SJSA1 (cell line): ENCODE results near the gene GXYLT2. TPM values are rescaled to one million over a fixed set of nuclear protein-coding genes. Genes with fewer than 3 reads are reported as not detected.
"Not testable (repeated sequence)": the region's sequence is repeated elsewhere in the genome, so short reads cannot be mapped to it uniquely, and the experiment has no call there.

Experiments used
- DNase-seq, 2 experiments: peaks; one replicate each; pipeline ENCODE4 v3.0.0-alpha.2; 2015 to 2020; ENCODE audit warnings: low spot score in 2 of 2, low read depth in 1 of 2
- H3K27ac ChIP-seq: fragments of 250-450 bp; sonication (Bioruptor Pico); 2 replicates; pipeline ENCODE4 v1.5.1; 2020; ENCODE audit warnings: mild to moderate bottlenecking, moderate library complexity
- H3K27me3 ChIP-seq: fragments of 250-450 bp; sonication (Bioruptor Pico); replicated peaks from 2 replicates; pipeline ENCODE4 v1.5.1; 2020; ENCODE audit warnings: mild to moderate bottlenecking, moderate library complexity
- H3K36me3 ChIP-seq: fragments of 250-450 bp; sonication (Bioruptor Pico); 2 replicates; pipeline ENCODE4 v1.5.1; 2020; ENCODE audit warnings: mild to moderate bottlenecking
- H3K4me1 ChIP-seq: fragments of 250-450 bp; sonication (Bioruptor Pico); replicated peaks from 2 replicates; pipeline ENCODE4 v1.6.1; 2021; ENCODE audit warnings: mild to moderate bottlenecking
- H3K4me3 ChIP-seq: fragments of 250-450 bp; sonication (Bioruptor Pico); 2 replicates; pipeline ENCODE4 v1.5.1; 2020; ENCODE audit warnings: mild to moderate bottlenecking
- H3K9me3 ChIP-seq: fragments of 250-450 bp; sonication (Bioruptor Pico); replicated peaks from 2 replicates; pipeline ENCODE4 v1.5.1; 2020; ENCODE audit warnings: mild to moderate bottlenecking
- total RNA-seq: library from RNA; depleted of rRNA; stranded (reverse); fragments of >200 nt; shearing (Covaris generic); gene quantifications from 2 replicates; pipeline ENCODE4 v1.2.3, GENCODE V29; 2014

The GXYLT2 gene
- total RNA-seq, 1 experiment from 2014 or later = 13.3 TPM

DNA sequence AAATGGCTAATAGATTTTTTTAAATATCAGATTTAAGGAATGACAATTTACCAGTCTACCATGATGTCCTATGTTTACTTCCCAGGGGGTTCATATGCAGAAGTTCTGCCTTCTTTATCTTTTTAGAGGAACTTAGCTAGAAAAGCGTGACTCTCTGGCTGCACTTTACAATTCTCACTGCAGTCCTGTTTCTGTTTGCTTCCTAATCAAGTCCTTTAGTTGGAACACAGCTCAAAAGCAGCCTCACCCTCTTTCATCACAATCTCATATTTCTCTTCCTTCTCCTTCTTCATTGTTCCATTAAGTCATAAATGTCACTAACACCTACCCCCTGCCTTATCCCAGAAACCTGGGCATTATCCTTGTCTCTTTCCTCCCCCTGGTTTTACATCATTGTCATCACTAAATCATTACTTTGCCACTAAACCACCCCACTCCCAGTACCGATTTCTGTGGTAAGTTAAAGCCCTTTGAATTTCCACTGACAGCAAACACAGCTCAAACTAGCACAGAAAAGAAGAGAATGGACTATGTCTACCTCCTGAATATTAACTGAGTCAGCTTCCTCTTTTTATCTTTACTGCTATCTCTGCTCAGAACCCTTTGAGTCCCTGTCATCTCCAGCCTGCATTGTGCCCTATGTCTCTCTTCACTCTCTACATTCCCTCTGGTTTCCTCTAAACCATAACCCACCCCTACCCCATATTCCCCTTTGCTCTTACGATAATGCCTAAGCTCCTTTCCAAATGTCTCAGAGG is 94.9 kb downstream of the GXYLT2 start:
- no peak for DNase-seq
- H3K4me1 ChIP-seq = no peaks in the 10 kb centered on the region
- H3K4me3 ChIP-seq = no peak overlapping the region
- no peaks in the 10 kb centered on the region for H3K9me3 ChIP-seq
- no peak overlapping the region for H3K27ac ChIP-seq
- H3K27me3 ChIP-seq = no peaks in the 10 kb centered on the region
- no peaks in the 10 kb centered on the region for H3K36me3 ChIP-seq

DNA sequence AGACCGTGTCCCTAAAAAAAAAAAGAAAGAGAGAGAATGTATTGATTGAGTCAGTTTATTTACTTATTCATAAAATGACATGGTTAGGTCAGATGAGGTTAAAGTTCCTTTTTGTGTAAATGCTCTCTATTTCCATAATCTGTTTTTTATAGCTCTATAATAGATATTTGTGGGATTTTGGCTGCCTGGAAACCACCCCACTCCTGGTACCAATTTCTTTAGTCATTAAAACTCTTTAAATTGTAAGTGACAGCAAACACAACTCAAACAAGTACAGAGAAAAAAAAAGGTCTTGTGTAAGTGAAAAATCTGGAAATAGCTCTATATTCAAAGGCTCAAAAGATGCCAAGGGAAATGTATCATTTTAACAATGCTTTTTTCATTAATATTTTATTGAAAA is 97.7 kb downstream of the GXYLT2 start:
- no peaks in the 10 kb centered on the region for H3K36me3 ChIP-seq
- no peak overlapping the region for H3K27ac ChIP-seq
- no peaks in the 10 kb centered on the region for H3K9me3 ChIP-seq
- no peak overlapping the region for H3K4me3 ChIP-seq
- no peak for DNase-seq
- H3K4me1 ChIP-seq = no peaks in the 10 kb centered on the region
- H3K27me3 ChIP-seq = no peaks in the 10 kb centered on the region

DNA sequence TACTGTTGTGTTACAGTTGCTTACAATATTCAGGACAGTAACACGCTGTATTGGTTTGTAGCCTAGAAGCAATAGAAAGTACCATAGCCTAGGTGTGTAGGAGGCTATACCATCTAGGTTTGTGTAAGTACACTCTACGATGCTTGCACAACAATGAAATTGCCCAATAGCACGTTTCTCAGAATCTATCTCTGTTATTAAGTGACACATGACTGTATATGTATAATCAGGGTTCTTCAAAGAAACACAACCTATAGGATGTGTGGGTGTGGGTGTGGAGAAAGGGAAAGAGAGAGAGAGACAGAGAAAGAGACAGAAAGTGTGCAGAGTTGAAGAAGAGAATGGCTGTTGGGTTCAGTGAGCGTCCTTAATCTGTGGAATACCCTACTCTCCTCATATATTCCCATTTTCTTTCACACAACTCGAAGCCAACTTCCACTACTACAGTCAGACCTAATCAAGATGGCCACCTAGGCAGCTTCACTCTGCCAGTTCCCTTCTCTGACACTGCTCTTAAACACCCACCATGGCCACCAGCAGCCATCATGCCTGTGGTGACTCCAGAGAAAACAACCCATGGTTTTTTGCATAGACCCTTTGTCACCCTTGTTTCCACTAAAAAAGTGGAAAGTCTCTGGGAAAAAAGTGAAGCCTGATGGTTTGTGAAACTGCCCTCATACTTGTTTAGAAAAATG is 103.0 kb downstream of the GXYLT2 start:
- no peak overlapping the region for H3K4me3 ChIP-seq
- H3K36me3 ChIP-seq = no peaks in the 10 kb centered on the region
- no peak overlapping the region for H3K27ac ChIP-seq
- H3K27me3 ChIP-seq = no peaks in the 10 kb centered on the region
- no peak for DNase-seq
- no peaks in the 10 kb centered on the region; the same call in 1 of the 2 replicates for H3K4me1 ChIP-seq
- no peaks in the 10 kb centered on the region for H3K9me3 ChIP-seq

DNA sequence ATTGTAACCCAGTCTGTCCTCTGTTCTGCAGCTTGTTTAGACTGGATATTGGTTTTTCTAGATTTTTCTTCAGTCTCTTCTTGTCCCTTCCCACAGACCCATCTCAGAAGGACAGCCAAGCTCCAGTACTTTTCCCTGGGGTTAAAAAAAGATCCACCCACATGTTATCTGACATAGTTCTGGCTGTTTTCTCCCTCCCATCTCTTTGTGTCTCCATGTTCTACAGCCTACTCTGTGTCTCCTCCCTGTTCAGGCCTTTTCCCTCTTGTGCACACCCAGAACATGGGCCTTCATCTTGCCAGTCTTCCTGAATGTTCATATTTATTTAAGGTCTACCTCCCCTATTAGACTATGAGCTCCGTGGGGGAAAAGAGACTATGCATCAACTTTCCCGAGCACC is 103.7 kb downstream of the GXYLT2 start:
- no peak overlapping the region for H3K27ac ChIP-seq
- no peaks in the 10 kb centered on the region for H3K27me3 ChIP-seq
- H3K36me3 ChIP-seq = no peaks in the 10 kb centered on the region
- no peak overlapping the region for H3K4me3 ChIP-seq
- peaks cover 7% of the 10 kb centered on the region for H3K4me1 ChIP-seq
- no peaks in the 10 kb centered on the region for H3K9me3 ChIP-seq
- DNase-seq = no peak

DNA sequence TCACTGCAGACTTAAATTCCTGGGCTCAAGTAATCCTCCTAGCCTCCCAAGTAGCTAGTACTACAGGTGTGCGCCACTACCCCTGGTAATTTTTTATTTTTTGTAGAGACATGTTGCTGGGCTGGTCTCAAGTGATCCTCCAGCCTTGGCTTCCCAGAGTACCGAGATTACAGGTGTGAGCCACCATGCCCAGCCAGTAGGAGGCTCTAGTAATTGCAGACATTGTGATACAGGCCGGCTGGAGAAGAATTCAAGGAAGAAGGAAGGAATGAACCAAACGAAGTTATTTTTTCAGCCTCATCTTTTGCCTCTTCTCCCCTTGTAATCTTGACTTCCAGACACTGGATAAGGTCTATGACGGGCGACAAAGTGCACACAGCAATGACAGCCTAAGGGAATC is 105.5 kb downstream of the GXYLT2 start:
- H3K27ac ChIP-seq = no peak overlapping the region
- H3K9me3 ChIP-seq = no peaks in the 10 kb centered on the region
- no peak overlapping the region for H3K4me3 ChIP-seq

DNA sequence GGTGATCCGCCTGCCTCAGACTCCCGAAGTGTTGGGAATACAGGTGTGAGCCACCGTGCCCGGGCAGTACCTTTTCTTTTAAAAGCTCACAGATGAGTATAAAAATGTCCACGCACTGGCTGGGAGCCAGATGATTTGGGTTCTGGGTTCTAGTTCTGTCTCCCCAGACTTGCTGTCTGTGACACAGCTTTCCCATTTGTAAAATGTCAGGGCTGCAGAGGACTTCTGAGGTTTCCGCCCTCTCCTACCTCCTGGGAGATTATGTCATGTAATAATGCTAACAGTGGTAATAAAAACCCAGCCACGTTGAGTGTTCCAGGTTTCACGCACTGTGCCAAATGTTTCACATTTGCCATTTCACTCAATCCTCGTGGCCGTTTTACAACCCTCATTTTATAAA is 107.5 kb downstream of the GXYLT2 start:
- no peak overlapping the region for H3K27ac ChIP-seq
- peaks cover 25% of the 10 kb centered on the region for H3K36me3 ChIP-seq
- no peak for DNase-seq
- no peaks in the 10 kb centered on the region for H3K27me3 ChIP-seq
- no peak overlapping the region for H3K4me3 ChIP-seq
- H3K4me1 ChIP-seq = peaks cover 27% of the 10 kb centered on the region
- no peaks in the 10 kb centered on the region for H3K9me3 ChIP-seq

More for the DNA sequence above, 105.5 kb downstream of the GXYLT2 start:
- Histone ChIP-seq H3K4me1 (peaks cover 10% of the 10 kb centered on the region), H3K36me3 (peaks cover 6% of the 10 kb centered on the region), H3K27me3 (no peaks in the 10 kb centered on the region)
- no peak for DNase-seq

DNA sequence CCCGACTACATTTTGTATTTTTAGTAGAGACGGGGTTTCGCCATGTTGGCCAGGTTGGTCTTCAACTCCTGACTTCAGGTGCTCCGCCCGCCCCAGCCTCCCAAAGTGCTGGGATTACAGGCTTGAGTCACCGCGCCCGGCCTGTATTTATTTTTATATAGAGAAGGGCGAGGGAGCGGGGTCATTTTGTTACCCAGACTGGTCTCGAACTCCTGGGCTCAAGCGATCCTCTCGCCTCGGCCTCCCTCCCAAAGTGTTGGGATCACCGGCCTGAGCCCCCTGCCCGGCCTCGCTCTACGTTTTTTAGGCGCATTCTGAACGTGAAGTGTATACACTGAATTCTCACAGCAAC is 108.3 kb downstream of the GXYLT2 start:
- no peaks in the 10 kb centered on the region for H3K9me3 ChIP-seq
- H3K4me1 ChIP-seq = peaks cover 27% of the 10 kb centered on the region
- H3K36me3 ChIP-seq = peaks cover 33% of the 10 kb centered on the region
- H3K27me3 ChIP-seq = no peaks in the 10 kb centered on the region
- peak overlapping the region; percentile 86 for H3K4me3 ChIP-seq
- H3K27ac ChIP-seq = peak overlapping the region; percentile 93
- no peak for DNase-seq

DNA sequence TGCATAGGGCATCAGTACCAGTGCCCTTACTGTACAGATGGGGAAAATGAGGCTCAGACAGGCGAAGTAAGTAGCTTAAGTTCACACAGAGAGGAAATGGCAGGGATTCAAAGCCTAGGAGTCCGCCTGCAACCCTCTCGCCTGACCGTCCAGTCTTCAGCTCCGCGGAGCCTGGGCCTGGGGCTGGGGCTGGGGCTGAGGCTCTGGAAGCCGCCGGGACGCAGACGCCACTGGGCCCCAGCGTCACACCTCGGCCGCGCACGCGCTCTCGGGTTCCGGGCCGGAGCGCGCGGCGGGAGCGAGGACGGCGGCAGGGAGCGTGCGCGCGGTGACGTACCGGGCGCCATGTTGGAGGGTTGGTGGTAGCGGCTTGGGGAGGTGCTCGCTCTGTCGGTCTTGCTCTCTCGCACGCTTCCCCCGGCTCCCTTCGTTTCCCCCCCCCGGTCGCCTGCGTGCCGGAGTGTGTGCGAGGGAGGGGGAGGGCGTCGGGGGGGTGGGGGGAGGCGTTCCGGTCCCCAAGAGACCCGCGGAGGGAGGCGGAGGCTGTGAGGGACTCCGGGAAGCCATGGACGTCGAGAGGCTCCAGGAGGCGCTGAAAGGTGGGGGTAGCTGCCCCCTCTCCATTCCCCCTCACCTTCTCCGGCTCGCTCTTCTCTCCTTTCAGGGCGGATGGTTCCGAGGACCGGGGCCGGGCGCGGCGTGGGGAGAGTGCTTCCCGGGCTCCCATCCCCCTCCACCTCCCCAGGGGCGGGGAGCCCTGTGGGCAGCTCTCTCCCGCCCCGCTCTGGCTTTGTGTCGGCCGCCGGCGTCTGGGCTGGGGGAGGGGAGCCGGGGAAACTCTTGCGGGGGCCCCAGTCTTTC is 108.9 kb downstream of the GXYLT2 start, which contains the start of gene PPP4R2:
PPP4R2 (plus strand) TSS at position 339 of the 861 bp plus-strand sequence; CDS start at position 566, 227 bp downstream.
- DNase-seq = peak; percentile 88 to 89
- Histone ChIP-seq H3K9me3 (no peaks in the 10 kb centered on the region), H3K27ac (peak within 1 kb of the TSS; percentile 93), H3K4me3 (peak within 1 kb of the TSS; percentile 86), H3K27me3 (no peaks in the 10 kb centered on the region), H3K4me1 (peaks cover 27% of the 10 kb centered on the region), H3K36me3 (peaks cover 39% of the 10 kb centered on the region)

DNA sequence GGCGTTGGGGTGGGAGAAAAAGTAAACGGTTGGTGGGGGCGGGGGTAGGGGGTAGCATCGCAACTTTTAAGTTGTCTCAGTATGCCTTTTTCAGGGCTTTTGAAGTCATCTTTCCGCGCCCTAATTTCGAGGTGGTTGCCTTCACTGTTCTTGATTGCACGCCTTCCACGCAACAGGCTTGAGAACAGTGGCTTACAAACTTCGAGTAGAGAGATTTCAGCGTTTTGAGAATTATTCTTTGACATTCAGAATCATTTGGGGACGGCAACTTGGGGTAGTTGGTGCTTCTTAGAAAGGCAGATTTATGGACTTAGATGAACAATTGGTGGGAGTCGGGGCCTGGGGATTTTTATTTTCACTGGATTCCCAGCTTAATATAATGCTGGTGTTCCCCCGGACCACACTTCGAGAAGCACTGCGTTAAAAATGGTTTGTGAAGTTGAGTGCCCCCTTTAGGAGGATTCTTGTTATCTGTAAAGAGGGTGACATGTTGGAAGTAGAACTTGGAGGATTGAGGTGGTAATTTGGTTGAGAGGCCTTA is 109.6 kb downstream of the GXYLT2 start:
- peak in 1 of 2 experiments; percentile 68 for DNase-seq

DNA sequence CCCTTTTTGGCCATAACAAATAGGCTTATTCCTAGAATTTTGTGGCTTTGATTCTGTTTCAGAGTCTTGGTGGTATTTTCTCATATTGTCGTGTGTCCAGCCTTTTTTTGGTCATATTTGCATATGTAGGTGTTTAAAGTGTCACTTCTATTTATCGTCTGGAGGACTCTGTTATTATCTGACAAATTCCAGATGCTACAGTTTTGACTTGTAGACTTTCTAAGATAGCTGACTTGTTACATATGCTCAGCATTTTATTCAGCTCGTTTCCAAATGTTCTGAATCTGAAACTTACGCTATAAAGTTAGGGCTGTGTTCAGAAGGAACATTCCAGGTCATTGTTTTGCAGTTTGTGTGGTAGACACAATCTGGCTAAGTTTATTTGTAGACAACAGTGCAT is 110.6 kb downstream of the GXYLT2 start:
- peaks cover 27% of the 10 kb centered on the region for H3K4me1 ChIP-seq
- DNase-seq = peak in 1 of 2 experiments; percentile 8
- H3K4me3 ChIP-seq = peak overlapping the region; percentile 86
- H3K27me3 ChIP-seq = no peaks in the 10 kb centered on the region
- H3K27ac ChIP-seq = peak overlapping the region; percentile 12; the same call in 1 of the 2 replicates
- peaks cover 51% of the 10 kb centered on the region for H3K36me3 ChIP-seq
- H3K9me3 ChIP-seq = no peaks in the 10 kb centered on the region

More for the DNA sequence above, 109.6 kb downstream of the GXYLT2 start:
- peak overlapping the region; percentile 86 for H3K4me3 ChIP-seq
- peaks cover 27% of the 10 kb centered on the region for H3K4me1 ChIP-seq
- no peaks in the 10 kb centered on the region for H3K9me3 ChIP-seq
- no peaks in the 10 kb centered on the region for H3K27me3 ChIP-seq
- H3K27ac ChIP-seq = peak overlapping the region; percentile 93
- H3K36me3 ChIP-seq = peaks cover 45% of the 10 kb centered on the region

DNA sequence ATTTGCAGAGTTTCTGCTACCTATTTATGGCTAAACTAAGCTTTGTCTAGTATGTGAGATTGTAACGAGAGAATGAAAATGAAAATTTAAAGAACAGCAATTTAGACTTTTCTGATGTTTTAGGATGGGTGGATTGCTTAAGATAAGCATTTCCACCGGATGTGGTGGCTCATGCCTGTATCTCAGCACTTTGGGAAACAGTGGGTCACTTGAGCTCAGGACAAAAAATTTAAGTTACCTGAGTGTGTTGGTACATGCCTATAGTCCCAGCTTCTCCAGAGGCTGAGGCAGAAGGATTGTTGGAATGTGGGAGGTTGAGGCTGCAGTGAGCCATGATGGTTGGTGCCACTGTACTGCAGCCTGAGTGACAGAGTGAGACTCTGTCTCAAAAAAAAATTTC is 112.1 kb downstream of the GXYLT2 start:
- no peak for DNase-seq
- Histone ChIP-seq H3K9me3 (no peaks in the 10 kb centered on the region), H3K27ac (no peak overlapping the region)

DNA sequence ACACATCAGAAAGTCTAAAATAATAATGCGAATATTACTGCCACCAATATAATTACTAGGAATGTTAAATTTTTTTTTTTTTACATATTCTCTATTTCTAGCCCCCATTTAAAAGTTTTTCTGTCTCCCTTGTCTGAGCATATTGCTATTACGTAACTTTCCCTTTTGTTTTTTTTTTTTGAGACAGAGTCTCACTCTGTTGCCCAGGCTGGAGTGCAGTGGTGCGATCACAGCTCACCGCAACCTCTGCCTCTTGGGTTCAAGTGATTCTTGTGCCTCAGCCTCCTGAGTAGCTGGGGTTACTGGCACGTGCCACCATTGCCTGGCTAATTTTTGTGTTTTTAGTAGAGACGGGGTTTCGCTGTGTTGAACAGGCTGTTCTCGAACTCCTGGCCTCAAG is 115.2 kb downstream of the GXYLT2 start:
- not testable (repeated sequence) for DNase-seq, H3K4me3 ChIP-seq, H3K27ac ChIP-seq, H3K9me3 ChIP-seq, H3K27me3 ChIP-seq
- H3K36me3 ChIP-seq = peaks cover 66% of the 10 kb centered on the region
- peaks cover 20% of the 10 kb centered on the region for H3K4me1 ChIP-seq

More for the DNA sequence above, 112.1 kb downstream of the GXYLT2 start:
- no peaks in the 10 kb centered on the region for H3K27me3 ChIP-seq
- H3K36me3 ChIP-seq = peaks cover 52% of the 10 kb centered on the region
- no peak overlapping the region for H3K4me3 ChIP-seq
- peaks cover 27% of the 10 kb centered on the region for H3K4me1 ChIP-seq

DNA sequence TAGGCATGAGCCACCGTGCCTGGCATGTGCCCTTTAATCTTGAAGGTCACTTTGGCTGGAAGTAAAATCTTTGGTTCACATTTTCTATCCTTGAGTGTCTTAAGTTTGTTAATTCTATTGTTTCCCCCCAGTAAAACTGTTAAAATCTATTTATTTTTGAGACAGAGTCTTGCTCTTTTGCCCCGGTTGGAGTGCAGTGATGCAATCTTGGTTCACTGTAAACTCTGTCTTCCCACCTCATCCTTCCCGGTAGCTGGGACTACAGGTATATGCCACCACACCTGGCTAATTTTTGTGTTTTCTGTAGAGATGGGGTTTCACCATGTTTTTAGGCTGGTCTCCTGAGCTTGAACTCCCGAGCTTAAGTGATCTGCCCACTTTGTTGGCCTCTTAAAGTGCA is 116.5 kb downstream of the GXYLT2 start:
- Histone ChIP-seq H3K27me3 (no peaks in the 10 kb centered on the region), H3K4me1 (peaks cover 8% of the 10 kb centered on the region), H3K4me3 (no peak overlapping the region), H3K27ac (no peak overlapping the region), H3K9me3 (no peaks in the 10 kb centered on the region), H3K36me3 (peaks cover 64% of the 10 kb centered on the region)
- DNase-seq = no peak
